GM19324 (cell line): Measurements from ENCODE around the gene IP6K3.

Experiments
- ATAC-seq: cut with Tn5 transposase; IDR thresholded peaks from one replicate; pipeline ENCODE4 v1.9.1; 2021; ENCODE audit warnings: mild to moderate bottlenecking, moderate library complexity; ENCODE audit not compliant: unreplicated experiment, low FRiP score

IP6K3 gene

GRCh38 chr6:33709605-33710295, 37.0 kb downstream of the IP6K3 start:
- no peak for ATAC-seq

DNA sequence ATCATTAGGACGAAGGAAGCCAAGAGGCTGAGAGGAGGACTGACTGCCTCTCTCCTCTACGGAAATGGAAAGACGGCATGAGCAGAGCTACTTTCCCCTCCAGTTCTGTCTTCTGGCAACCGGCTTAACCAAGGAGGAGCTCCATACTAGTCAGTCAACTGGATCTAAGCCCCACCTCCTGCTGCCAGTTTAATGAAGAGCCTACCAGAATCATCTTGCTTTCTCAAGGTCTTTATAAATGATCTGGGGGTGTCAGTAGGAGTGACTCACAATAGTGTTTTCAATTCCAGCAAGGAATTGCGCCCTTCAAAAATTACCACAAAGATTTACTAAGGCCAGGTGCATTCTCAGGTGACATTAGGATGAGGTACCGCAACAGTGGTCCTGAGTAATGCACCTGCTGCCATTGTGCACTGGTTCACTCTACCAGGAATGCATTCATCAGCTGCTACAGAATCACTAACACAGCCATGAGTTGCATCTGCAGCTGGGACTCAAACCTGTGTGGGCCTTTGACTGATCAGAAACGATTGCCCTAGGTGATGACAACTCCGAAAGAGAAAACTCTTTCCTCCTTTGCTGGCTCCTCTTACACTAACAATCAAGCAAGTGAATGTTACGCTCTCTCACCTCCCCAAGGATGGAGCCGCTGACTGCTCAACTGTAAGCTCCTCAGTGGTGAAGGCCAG, 38.0 kb downstream of the IP6K3 start:
- no peak for ATAC-seq

- ATAC-seq, result no peak
These were observed 38.9 kb downstream of the IP6K3 start for GRCh38 chr6:33707771-33708170.

DNA sequence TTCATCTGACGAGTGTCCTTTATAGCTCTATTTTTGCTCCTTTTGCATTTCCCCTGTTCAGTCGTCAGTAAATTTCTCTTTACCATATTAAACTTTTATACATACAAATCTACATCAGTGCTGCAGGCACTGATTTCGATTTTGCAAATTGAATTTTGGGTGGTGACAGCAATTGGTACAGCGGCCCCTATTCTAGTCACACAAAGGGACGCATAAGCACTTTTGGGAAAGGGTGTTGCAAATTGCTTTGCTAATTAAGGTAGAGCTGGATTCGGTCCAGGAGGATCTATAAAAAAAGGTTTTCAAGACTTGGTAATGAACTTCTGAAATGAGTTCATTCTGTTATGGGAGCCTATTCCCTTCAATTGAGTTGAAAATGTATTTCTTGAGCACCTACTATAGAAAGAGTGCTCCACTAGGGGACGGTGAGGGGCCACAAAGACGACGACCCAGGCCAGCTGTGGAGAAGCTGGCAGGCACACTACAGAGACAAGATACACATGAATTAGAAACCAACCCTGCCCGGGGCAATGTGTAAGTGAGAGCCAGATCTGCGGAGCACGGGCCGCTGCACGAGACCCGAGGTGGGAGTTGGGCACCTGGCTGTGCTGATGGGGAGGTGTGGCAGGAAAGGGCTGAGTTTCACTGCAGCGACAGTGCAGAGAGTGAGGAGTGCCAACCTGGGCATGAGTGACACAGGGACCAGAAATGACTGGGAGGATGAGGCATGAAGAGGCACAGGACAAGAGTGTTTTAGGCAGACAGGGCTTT, 40.6 kb downstream of the IP6K3 start:
- ATAC-seq, result no peak

DNA sequence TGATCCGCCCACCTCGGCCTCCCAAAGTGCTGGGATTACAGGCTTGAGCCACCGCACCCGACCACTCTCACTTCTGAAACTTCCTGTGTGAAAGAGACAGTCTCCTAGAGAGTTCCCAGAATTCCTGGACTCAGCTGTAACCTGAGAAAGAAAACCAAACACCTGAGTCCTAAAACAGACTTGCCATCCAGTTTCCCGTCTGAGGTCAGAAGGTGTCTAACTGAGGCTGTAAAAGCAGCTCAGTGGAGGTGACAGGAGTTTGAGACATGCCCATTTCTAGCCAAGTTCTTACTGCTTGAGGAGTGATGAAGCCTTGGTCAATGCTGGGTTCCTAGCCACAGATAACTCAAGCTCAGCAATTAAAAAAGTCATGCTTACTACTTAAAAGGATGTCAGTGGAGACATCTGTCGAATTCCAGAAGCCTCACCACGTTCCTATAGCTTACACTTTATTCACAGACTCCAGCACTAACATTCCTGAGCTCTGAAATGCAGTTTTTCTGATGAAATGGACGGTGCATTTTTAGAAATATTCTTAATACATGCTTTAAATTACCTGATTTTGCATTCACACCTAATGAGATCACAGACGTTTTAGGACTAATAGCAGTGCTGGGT, 41.3 kb downstream of the IP6K3 start:
- ATAC-seq, result no peak

GRCh38 chr6:33704215-33705066, 42.3 kb downstream of the IP6K3 start:
- no peak for ATAC-seq

DNA sequence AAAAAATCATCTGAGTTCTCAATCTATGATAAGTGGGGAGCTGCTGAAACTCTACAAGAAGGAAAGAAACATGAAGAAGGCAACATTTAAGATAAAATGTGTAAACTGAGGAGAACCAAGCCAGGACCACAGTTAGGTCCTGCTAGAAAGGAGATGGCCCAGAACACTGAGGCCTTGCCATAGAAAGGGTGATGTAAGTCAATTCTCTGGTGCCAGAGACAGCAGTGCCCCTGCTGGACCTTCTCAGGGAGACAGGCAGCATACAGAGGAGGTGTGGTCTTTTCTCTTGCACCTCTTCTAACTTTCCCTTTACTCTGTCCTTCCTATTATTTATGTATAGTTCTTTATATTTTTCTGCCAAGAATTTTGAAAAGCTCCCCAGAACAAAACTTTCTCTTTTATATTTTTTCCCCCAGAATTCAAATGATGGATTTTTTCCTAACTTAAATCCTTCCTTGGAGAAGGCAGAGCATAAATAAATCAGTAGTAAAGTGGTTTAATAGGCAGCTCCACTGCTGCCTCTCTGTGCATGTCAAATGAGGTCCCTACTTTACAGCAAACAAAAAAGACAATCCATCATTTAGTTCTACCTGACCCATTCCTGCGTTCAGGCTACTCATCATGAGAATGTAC, 44.2 kb downstream of the IP6K3 start:
- no peak for ATAC-seq

GRCh38 chr6:33700391-33701050, 46.2 kb downstream of the IP6K3 start:
- ATAC-seq, result no peak

- ATAC-seq, result no peak
These were observed 47.0 kb downstream of the IP6K3 start for GRCh38 chr6:33699739-33700138.

DNA sequence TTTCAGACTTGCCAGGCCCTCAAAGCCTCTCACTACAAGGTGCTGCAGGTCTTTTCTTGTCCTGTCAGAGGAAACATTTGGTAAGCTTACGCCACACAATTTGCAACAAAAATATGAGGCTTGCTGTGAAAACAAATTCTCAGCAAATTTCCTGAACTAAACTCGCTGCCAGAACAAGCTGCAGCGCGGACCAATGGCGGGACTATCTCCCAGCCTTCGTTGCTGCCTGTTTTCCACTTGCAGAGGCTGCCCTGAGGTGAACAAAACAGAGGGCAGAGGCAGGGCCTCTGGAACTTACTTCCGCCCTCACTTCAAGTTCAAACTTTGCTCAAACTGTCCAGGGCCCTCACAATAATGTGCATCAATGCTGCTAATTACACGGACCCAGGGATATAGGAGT, 47.6 kb downstream of the IP6K3 start:
- ATAC-seq, result no peak

GRCh38 chr6:33698494-33698893, 48.2 kb downstream of the IP6K3 start:
- no peak for ATAC-seq

- ATAC-seq, result no peak
These were observed 48.9 kb downstream of the IP6K3 start for GRCh38 chr6:33697845-33698244.

- no peak for ATAC-seq
These were observed 49.9 kb downstream of the IP6K3 start for GRCh38 chr6:33696548-33697518.

DNA sequence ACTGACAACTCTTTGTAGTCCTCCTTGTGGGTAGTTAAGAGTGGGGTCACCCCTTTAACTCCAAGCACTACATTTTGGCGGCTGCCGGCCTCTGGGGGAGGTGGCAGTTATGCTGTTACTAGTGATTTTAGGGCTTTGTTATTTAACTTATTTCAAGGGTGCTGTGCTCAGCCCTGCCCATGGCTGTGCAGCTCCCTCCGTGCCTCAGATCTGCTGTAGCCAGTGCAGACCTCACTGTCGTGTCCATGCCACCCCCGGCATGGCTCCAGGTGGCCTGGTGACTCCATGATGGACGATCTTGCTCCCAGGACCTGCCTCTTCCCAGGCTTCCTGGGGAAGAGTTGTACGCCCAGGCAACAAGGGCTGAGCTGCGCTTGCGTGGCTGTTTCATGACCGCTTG, 50.6 kb downstream of the IP6K3 start:
- ATAC-seq, result no peak

DNA sequence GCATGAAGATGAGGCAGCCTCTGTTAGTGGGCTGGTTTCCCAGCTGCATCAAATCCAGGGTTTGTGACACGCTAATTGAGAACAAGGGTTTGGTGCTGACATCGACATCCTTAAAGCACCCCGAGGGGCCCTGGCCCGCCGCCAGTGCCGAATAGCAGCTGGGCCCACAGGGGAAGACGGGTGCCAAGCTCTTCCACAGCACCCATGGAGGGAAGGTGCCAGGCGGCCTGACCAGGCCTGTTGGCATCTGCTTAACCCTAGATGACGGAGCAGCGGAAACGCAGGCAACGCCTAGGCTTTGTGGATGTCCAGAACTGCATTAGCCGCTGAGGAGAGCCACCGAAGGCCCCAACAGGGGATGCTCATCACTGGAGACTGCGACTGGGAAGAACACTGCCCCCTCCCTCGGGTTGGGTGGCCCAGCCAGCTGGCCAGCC, 51.2 kb downstream of the IP6K3 start:
- no peak for ATAC-seq

- ATAC-seq, result no peak
These were observed 51.7 kb downstream of the IP6K3 start for GRCh38 chr6:33694977-33695376.

DNA sequence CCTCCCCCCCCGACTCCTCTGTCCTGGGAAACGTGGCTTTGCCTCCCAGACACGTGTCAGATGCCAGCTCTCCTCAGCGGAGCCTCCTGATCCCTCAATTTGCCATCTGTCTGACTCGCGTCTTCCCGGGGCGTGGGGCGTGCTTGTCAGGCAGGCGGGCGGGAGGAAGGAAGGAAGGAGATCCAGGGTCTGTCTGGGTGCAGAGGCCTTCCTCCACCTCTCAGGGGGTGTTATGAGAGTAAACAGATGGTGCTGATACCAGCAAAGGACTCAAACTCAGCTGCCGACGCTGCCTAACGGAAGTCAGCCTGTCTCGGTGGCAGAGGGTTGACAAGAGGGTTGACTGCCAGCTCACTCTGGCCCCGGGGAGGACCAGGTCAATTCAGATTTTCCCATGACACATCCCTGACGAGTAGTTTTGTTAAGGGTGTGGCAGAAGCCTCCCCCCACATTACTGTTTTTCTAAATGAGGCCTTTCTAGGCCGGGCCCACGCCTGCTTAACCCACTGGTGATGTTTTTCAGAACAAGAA, 52.2 kb downstream of the IP6K3 start:
- no peak for ATAC-seq
